ENCODE results near the gene FCHSD2. TPM values are rescaled to one million over a fixed set of nuclear protein-coding genes. Genes with fewer than 3 reads are reported as not detected.

Gene FCHSD2
- total and polyA plus RNA-seq, 2 of the 13 experiments (the other 11 are each of a cell fraction or from before 2014, with no cell fraction given), result 20.5 to 24.8 TPM

GRCh38 chr11:72787216-72788104 is 354.7 kb downstream of the FCHSD2 start (continued):
- TF ChIP-seq ZBTB43 (CRISPR knock-in tag; conservative IDR thresholded peaks at IDR 0.05) (no peak), ZNF451 (CRISPR knock-in tag; IDR thresholded peaks at IDR 0.05) (no peak), ZNF232 (CRISPR knock-in tag; IDR thresholded peaks at IDR 0.05; ENCODE audit: borderline replicate concordance) (no peak), PCBP2 (optimal IDR thresholded peaks at IDR 0.05; ENCODE audit: low read depth, low read length, poor library complexity, severe bottlenecking) (no peak), FOXK2 (IDR thresholded peaks at IDR 0.05) (no peak), HCFC1 (IDR thresholded peaks at IDR 0.05; ENCODE audit: low read depth, low read length) (no peak), ZNF281 (CRISPR knock-in tag; IDR thresholded peaks at IDR 0.05; ENCODE audit: borderline replicate concordance) (0 out of 2 replicates have a peak, but pooled peaks have one; percentile 8), IRF9 (CRISPR knock-in tag; IDR thresholded peaks at IDR 0.05; ENCODE audit: borderline replicate concordance) (no peak), AHR (CRISPR knock-in tag; IDR thresholded peaks at IDR 0.05) (no peak), CERS6 (CRISPR knock-in tag; IDR thresholded peaks at IDR 0.05) (no peak), ZHX2 (IDR thresholded peaks at IDR 0.05; ENCODE audit: low read depth) (no peak), ZHX2 (CRISPR knock-in tag; IDR thresholded peaks at IDR 0.05; ENCODE audit: borderline replicate concordance) (no peak), ZSCAN5A (CRISPR knock-in tag; IDR thresholded peaks at IDR 0.05; ENCODE audit: borderline replicate concordance) (no peak), MEIS2 (CRISPR knock-in tag; IDR thresholded peaks at IDR 0.05) (no peak)
